Activated naive CD4-positive, alpha-beta T cell (primary cell): ENCODE data around the gene SSRP1.
"Not testable (repeated sequence)": the region's sequence is repeated elsewhere in the genome, so short reads cannot be mapped to it uniquely, and the experiment has no call there.

Experiments
- DNase-seq, 4 experiments: peaks; one replicate each; lab custom pipeline; 2025; lab: John Stamatoyannopoulos, UW

The SSRP1 gene

GRCh38 chr11:57301711-57302423 is 33.8 kb downstream of the SSRP1 start:
- DNase-seq = no peak

- no peak for DNase-seq
Observed at GRCh38 chr11:57300785-57301184, 34.9 kb downstream of the SSRP1 start.

- DNase-seq = no peak
Observed at GRCh38 chr11:57299150-57299737, 36.4 kb downstream of the SSRP1 start.

GRCh38 chr11:57297221-57297620 is 38.5 kb downstream of the SSRP1 start:
- no peak for DNase-seq

GRCh38 chr11:57296205-57296604 is 39.5 kb downstream of the SSRP1 start:
- DNase-seq = not testable (repeated sequence)

- DNase-seq = no peak
Observed at GRCh38 chr11:57294225-57295131, 41.2 kb downstream of the SSRP1 start.

GRCh38 chr11:57290288-57290687 is 45.4 kb downstream of the SSRP1 start:
- DNase-seq = no peak

- no peak for DNase-seq
Observed at GRCh38 chr11:57288771-57289579, 46.7 kb downstream of the SSRP1 start.

GRCh38 chr11:57287884-57288283 is 47.8 kb downstream of the SSRP1 start:
- DNase-seq = no peak

- no peak for DNase-seq
Observed at GRCh38 chr11:57283231-57283990, 52.3 kb downstream of the SSRP1 start.

GRCh38 chr11:57281546-57281945 is 54.1 kb downstream of the SSRP1 start:
- not testable (repeated sequence) for DNase-seq

- DNase-seq = no peak
Observed at GRCh38 chr11:57279116-57279515, 56.6 kb downstream of the SSRP1 start.

- no peak for DNase-seq
Observed at GRCh38 chr11:57278721-57279095, 57.0 kb downstream of the SSRP1 start.

GRCh38 chr11:57277845-57278720 is 57.6 kb downstream of the SSRP1 start:
- DNase-seq = no peak

GRCh38 chr11:57276971-57277675 is 58.6 kb downstream of the SSRP1 start:
- DNase-seq = no peak

- no peak for DNase-seq
Observed at GRCh38 chr11:57276169-57276970, 59.3 kb downstream of the SSRP1 start.
